H9 (cell line): ENCODE measurements around the gene JAML. TPM values are rescaled to one million over a fixed set of nuclear protein-coding genes. Genes with fewer than 3 reads are reported as not detected.

Experiments used
- DNase-seq: peaks from one replicate; pipeline ENCODE4 v3.0.0-alpha.2; 2017
- H2AFZ ChIP-seq: one replicate; pipeline ENCODE4 v1.6.1; 2013; ENCODE audit warnings: mild to moderate bottlenecking, low read length, control low read depth, moderate library complexity
- H2AK5ac ChIP-seq: 2 replicates; pipeline ENCODE4 v1.6.1; 2013; ENCODE audit warnings: low read length, control low read depth, mixed read lengths; ENCODE audit not compliant: insufficient read length
- H2BK120ac ChIP-seq: one replicate; pipeline ENCODE4 v1.6.1; 2013; ENCODE audit warnings: low read depth, mild to moderate bottlenecking, low read length, control low read depth, inconsistent platforms; ENCODE audit not compliant: poor library complexity, severe bottlenecking
- H2BK12ac ChIP-seq: 2 replicates; pipeline ENCODE4 v1.6.1; 2013; ENCODE audit warnings: low read length, control low read depth, mixed read lengths, low read depth; ENCODE audit not compliant: insufficient read length
- H2BK15ac ChIP-seq: 2 replicates; pipeline ENCODE4 v1.6.1; 2013; ENCODE audit warnings: low read depth, low read length, control low read depth
- H2BK20ac ChIP-seq: one replicate; pipeline ENCODE4 v1.6.1; 2013; ENCODE audit warnings: low read depth, mild to moderate bottlenecking, low read length, control low read depth, inconsistent platforms; ENCODE audit not compliant: poor library complexity, severe bottlenecking
- H2BK5ac ChIP-seq: 2 replicates; pipeline ENCODE4 v1.6.1; 2013; ENCODE audit warnings: low read length, control low read depth, mixed read lengths; ENCODE audit not compliant: insufficient read length
- H3K14ac ChIP-seq: 2 replicates; pipeline ENCODE4 v1.6.1; 2013; ENCODE audit warnings: low read length, control low read depth; ENCODE audit not compliant: insufficient read depth
- H3K18ac ChIP-seq: 2 replicates; pipeline ENCODE4 v1.6.1; 2013; ENCODE audit warnings: low read depth, mild to moderate bottlenecking, mixed read lengths, low read length, control low read depth; ENCODE audit not compliant: insufficient read length
- H3K23ac ChIP-seq: 2 replicates; pipeline ENCODE4 v1.6.1; 2013; ENCODE audit warnings: low read length, control low read depth, mixed read lengths, low read depth; ENCODE audit not compliant: insufficient read length
- H3K23me2 ChIP-seq: 2 replicates; pipeline ENCODE4 v1.6.1; 2013; ENCODE audit warnings: low read depth, mild to moderate bottlenecking, mixed read lengths, low read length, control low read depth; ENCODE audit not compliant: insufficient read length, poor library complexity, severe bottlenecking
- H3K27ac ChIP-seq: 2 replicates; pipeline ENCODE4 v1.5.1; 2013; ENCODE audit warnings: low read length, control low read depth, mixed read lengths, low read depth; ENCODE audit not compliant: insufficient read length
- H3K27me3 ChIP-seq: 2 replicates; pipeline ENCODE4 v1.6.1; 2013; ENCODE audit warnings: low read length, control low read depth, inconsistent platforms; ENCODE audit not compliant: insufficient read depth
- H3K4ac ChIP-seq: 2 replicates; pipeline ENCODE4 v1.6.1; 2013; ENCODE audit warnings: low read depth, mild to moderate bottlenecking, control low read depth, inconsistent platforms, low read length, moderate library complexity
- H3K4me1 ChIP-seq: 2 replicates; pipeline ENCODE4 v1.6.1; 2013; ENCODE audit warnings: low read length, control low read depth, inconsistent platforms; ENCODE audit not compliant: insufficient read depth
- H3K4me2 ChIP-seq: 2 replicates; pipeline ENCODE4 v1.6.1; 2013; ENCODE audit warnings: low read length, control low read depth, mixed read lengths; ENCODE audit not compliant: insufficient read length, insufficient read depth
- H3K56ac ChIP-seq: 2 replicates; pipeline ENCODE4 v1.6.1; 2013; ENCODE audit warnings: low read depth, mild to moderate bottlenecking, mixed read lengths, low read length, control low read depth; ENCODE audit not compliant: insufficient read length
- H3K79me1 ChIP-seq: 2 replicates; pipeline ENCODE4 v1.6.1; 2013; ENCODE audit warnings: low read depth, mild to moderate bottlenecking, moderate library complexity, low read length, control low read depth, inconsistent platforms; ENCODE audit not compliant: insufficient read depth, poor library complexity, severe bottlenecking
- H3K79me2 ChIP-seq: 2 replicates; pipeline ENCODE4 v1.6.1; 2013; ENCODE audit warnings: low read length, control low read depth, inconsistent platforms; ENCODE audit not compliant: insufficient read depth
- H3K9ac ChIP-seq: 2 replicates; pipeline ENCODE4 v1.6.1; 2013; ENCODE audit warnings: low read length, control low read depth, mixed read lengths; ENCODE audit not compliant: insufficient read length; ENCODE audit errors: extremely low read depth
- H3K9me3 ChIP-seq: one replicate; pipeline ENCODE4 v1.6.1; 2013; ENCODE audit warnings: low read depth, low read length, inconsistent platforms; ENCODE audit not compliant: control insufficient read depth
- H3T11ph ChIP-seq: one replicate; pipeline ENCODE4 v1.6.1; 2013; ENCODE audit warnings: mild to moderate bottlenecking, low read length, control low read depth, inconsistent platforms
- H4K20me1 ChIP-seq: one replicate; pipeline ENCODE4 v1.6.1; 2013; ENCODE audit not compliant: control insufficient read depth, insufficient read length, insufficient read depth
- H4K5ac ChIP-seq: 2 replicates; pipeline ENCODE4 v1.6.1; 2013; ENCODE audit warnings: low read depth, mild to moderate bottlenecking, mixed read lengths, low read length, control low read depth; ENCODE audit not compliant: insufficient read length
- H4K8ac ChIP-seq: replicated peaks from 2 replicates; pipeline ENCODE4 v1.6.1; 2013; ENCODE audit warnings: low read length, control low read depth, mixed read lengths, low read depth; ENCODE audit not compliant: insufficient read length
- H4K91ac ChIP-seq: 2 replicates; pipeline ENCODE4 v1.6.1; 2013; ENCODE audit warnings: low read depth, mild to moderate bottlenecking, moderate library complexity, mixed read lengths, low read length, control low read depth; ENCODE audit not compliant: insufficient read length
- H3K27ac Mint-ChIP-seq, 3 experiments: 2 replicates in 2 of 3; 3 replicates in 1 of 3; pipeline ENCODE4 v1.8.0; 2020 to 2021; ENCODE audit warnings: mixed read lengths in 3 of 3, mild to moderate bottlenecking in 1 of 3, moderate library complexity in 1 of 3
- H3K27me3 Mint-ChIP-seq: 2 replicates; pipeline ENCODE4 v1.8.0; 2021; ENCODE audit warnings: low read depth, mild to moderate bottlenecking, moderate library complexity, mixed read lengths
- H3K36me3 Mint-ChIP-seq, 3 experiments: 2 replicates in 2 of 3; 3 replicates in 1 of 3; pipeline ENCODE4 v1.8.0; 2020 to 2021; ENCODE audit warnings: low read depth in 3 of 3, mixed read lengths in 3 of 3; ENCODE audit not compliant: insufficient read depth in 1 of 3
- H3K4me1 Mint-ChIP-seq, 2 experiments: 2 replicates each; pipeline ENCODE4 v1.8.0; 2020; ENCODE audit warnings: mixed read lengths in 2 of 2
- H3K4me3 Mint-ChIP-seq, 2 experiments: 2 replicates in 1 of 2; 3 replicates in 1 of 2; pipeline ENCODE4 v1.8.0; 2020 to 2021; ENCODE audit warnings: mild to moderate bottlenecking in 2 of 2, mixed read lengths in 2 of 2, moderate library complexity in 1 of 2
- H3K9me3 Mint-ChIP-seq, 2 experiments: 2 replicates in 1 of 2; 3 replicates in 1 of 2; pipeline ENCODE4 v1.8.0; 2020; ENCODE audit warnings: mild to moderate bottlenecking in 2 of 2, mixed read lengths in 2 of 2, moderate library complexity in 1 of 2
- WGBS: extraction: QIAGEN DNeasy Blood & Tissue Kit; methylation state at CpG from one replicate; pipeline ENCODE4 v1.1.7; 2013; ENCODE audit warnings: missing lambda C conversion rate, low lambda C conversion rate, mixed read lengths; ENCODE audit not compliant: insufficient read length; ENCODE audit errors: extremely low coverage; 5-methylcytosine and 5-hydroxymethylcytosine counted together
- total RNA-seq: library from RNA; stranded (reverse); gene quantifications from 2 replicates; pipeline ENCODE4 v1.2.1, GENCODE V29; 2021
- TF ChIP-seq, protein P1 (sequence below): fragments of 200-600 bp; sonication (generic); conservative IDR thresholded peaks from 3 replicates; pipeline ENCODE4 v1.8.0; 2021; ENCODE audit warnings: antibody characterized with exemption, mild to moderate bottlenecking

Gene JAML
- total RNA-seq, 1 experiment from 2014 or later = 0.48 TPM

DNA sequence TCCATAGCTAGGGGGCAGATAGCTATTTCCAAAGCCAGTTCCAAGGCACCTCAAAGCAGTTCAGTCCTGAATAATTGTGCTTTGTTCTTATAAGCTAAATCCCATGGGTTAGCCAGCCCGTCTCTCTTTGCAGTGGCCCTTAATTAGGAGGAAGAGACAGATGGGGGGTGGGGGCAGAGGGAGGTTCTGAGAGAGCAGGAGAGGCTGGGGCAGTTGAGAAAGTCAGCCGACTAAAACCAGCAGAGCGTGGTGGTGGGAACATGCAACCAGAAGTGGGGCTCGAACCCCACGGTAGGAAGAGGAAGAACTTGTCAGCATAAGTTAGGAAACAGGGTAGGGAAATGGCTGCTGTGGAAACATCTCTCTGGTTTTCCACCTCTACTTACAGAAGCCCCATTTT is 61.3 kb downstream of the JAML start:
- Histone ChIP-seq H3K9me3 (no peaks in the 10 kb centered on the region), H2AFZ (no peak overlapping the region), H3K4ac (no peak overlapping the region), H3T11ph (no peak overlapping the region), H3K4me1 (0 out of 2 replicates have a peak, but pooled peaks cover 3% of the 10 kb centered on the region), H2BK120ac (no peak overlapping the region), H3K27ac (no peak overlapping the region), H3K14ac (no peak overlapping the region), H3K4me2 (no peak overlapping the region), H2BK12ac (no peak overlapping the region), H2AK5ac (no peak overlapping the region), H2BK5ac (no peak overlapping the region), H3K79me1 (no peaks in the 10 kb centered on the region), H4K5ac (no peak overlapping the region), H4K91ac (no peak overlapping the region), H3K23me2 (no peaks in the 10 kb centered on the region), H3K23ac (no peak overlapping the region), H2BK15ac (no peak overlapping the region), H3K27me3 (peaks cover 8% of the 10 kb centered on the region; the same call in 1 of the 2 replicates), H3K56ac (no peak overlapping the region), H3K9ac (no peak overlapping the region), H3K79me2 (no peaks in the 10 kb centered on the region), H2BK20ac (no peak overlapping the region), H4K8ac (no peak overlapping the region), H4K20me1 (no peaks in the 10 kb centered on the region), H3K18ac (no peak overlapping the region)
- TF ChIP-seq, protein P1, sequence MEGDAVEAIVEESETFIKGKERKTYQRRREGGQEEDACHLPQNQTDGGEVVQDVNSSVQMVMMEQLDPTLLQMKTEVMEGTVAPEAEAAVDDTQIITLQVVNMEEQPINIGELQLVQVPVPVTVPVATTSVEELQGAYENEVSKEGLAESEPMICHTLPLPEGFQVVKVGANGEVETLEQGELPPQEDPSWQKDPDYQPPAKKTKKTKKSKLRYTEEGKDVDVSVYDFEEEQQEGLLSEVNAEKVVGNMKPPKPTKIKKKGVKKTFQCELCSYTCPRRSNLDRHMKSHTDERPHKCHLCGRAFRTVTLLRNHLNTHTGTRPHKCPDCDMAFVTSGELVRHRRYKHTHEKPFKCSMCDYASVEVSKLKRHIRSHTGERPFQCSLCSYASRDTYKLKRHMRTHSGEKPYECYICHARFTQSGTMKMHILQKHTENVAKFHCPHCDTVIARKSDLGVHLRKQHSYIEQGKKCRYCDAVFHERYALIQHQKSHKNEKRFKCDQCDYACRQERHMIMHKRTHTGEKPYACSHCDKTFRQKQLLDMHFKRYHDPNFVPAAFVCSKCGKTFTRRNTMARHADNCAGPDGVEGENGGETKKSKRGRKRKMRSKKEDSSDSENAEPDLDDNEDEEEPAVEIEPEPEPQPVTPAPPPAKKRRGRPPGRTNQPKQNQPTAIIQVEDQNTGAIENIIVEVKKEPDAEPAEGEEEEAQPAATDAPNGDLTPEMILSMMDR = no peak
- peaks cover 91% of the 10 kb centered on the region for H3K27me3 Mint-ChIP-seq
- no peak overlapping the region for H3K4me3 Mint-ChIP-seq
- no peaks in the 10 kb centered on the region for H3K9me3 Mint-ChIP-seq
- H3K27ac Mint-ChIP-seq = no peak overlapping the region
- DNase-seq = no peak
- H3K36me3 Mint-ChIP-seq = no peaks in the 10 kb centered on the region
- no CpG with 5 or more reads among the region's 5 CpGs for WGBS
- H3K4me1 Mint-ChIP-seq = peaks cover 7 to 13% of the 10 kb centered on the region in 2 experiments
